GM21447 (cell line): ENCODE data around the gene C11orf98.
"Not testable (repeated sequence)": the region's sequence is repeated elsewhere in the genome, so short reads cannot be mapped to it uniquely, and the experiment has no call there.

Experiments used
- ATAC-seq: cut with Tn5 transposase; IDR thresholded peaks from one replicate; pipeline ENCODE4 v1.9.1; 2021; ENCODE audit not compliant: unreplicated experiment

The C11orf98 gene

DNA sequence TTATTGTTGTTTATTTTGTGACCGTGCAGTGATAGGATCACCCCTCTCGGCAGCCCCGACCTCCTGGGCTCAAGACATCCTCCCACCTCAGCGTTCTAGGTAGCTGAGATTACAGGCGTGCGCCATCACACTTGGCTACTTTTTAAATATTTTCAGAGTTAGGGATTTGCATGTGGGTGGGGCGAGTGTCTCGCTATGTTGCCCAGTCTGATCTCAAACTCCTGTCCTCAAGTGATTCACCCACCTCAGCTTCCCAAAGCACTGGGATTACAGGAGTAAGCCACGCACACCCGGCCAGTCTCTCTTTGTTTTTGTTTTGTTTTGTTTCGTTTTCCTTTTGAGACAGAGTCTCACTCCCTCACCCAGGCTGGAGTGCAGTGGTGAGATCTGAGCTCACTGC, 10.7 kb downstream of the C11orf98 start:
- ATAC-seq = no peak

DNA sequence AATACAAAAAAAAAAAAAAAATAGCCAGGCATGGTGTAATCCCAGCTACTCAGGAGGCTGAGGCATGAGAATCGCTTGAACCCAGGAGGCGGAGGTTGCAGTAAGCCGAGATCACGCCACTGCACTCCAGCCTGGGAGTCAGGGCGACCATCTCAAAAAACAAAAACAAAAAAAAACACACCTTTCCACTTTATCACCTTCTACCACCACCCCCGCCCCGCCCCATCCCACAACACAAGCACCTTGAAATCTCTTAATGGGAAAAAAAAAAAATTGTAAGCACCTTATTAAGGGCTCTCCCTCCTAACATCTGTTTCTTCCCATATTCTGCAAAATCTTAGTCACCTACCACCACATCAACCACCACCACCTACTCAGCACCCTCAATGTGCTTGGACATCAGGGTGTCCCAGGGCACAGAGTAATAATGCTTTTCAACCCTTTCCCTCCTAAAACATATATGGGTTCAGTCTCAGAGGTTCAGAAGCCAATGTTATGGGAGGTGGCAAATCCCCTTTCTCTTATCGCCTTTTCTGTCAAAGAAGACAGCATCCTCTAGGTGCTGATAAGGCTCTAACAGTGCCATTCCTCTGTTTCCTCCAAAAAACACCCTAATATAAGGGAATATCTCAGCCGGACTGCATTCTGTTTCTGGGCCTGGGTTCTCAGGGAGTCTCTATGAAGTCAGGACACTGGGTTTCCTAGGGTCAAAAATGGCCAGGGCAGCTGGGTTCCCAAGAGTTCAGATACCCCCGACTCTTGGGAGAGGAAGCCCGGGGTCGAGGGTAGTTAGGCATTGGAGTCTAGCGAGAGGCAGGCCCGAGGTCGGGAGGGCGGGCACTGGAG, 12.6 kb downstream of the C11orf98 start:
- peak; percentile 11 for ATAC-seq

DNA sequence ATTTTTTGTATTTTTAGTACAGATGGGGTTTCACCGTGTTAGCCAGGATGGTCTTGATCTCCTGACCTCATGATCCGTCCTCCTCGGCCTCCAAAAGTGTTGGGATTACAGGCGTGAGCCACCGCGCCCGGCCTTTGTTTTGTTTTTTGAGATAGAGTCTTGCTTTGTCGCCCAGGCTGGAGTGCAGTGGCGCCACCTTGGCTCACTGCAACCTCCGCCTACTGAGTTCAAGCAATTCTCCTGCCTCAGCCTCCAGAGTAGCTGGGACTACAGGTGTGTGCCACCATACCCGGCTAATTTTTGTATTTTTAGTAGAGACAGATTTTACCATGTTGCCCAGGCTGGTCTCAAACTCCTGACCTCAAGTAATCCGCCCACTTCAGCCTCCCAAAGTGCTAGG, 14.7 kb downstream of the C11orf98 start:
- not testable (repeated sequence) for ATAC-seq

DNA sequence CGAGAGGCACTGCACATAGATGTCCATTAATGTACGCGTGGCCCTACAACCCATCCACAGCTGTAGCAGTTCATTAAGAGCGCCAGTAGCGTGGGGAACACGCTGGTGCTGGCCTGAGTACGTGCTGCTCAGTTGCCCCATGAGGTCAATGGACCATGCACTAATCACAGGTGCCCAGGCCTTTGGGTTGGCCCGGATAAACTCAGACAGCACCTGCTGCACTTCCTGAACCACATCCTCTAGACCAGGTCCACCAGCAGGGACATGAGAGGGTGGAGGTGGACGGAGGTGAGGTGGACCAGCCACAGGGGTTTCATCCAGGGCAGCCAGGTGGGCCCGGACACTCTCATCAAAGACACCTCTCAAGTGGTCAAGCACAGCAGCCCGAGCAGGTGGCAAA, 15.5 kb downstream of the C11orf98 start:
- no peak for ATAC-seq

DNA sequence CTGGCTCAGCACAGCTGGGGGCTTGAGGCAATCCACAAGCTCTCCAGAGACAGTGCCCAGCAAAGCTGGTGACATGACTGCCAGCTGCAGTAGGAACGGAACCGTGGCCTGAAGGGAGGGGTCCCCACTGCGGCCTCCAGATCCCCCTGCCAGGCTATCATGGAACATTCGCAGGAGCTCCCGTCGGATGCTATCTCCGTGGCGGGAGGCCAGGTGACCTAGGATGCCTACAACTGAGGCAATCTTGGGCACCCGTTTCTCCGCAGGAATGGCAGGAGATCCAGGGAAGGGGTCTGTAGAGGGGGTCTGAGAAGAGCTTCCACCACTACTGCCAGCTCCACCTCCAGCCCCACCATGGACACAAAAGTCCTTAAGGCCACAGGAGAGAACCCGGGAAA, 16.0 kb downstream of the C11orf98 start:
- ATAC-seq = no peak

DNA sequence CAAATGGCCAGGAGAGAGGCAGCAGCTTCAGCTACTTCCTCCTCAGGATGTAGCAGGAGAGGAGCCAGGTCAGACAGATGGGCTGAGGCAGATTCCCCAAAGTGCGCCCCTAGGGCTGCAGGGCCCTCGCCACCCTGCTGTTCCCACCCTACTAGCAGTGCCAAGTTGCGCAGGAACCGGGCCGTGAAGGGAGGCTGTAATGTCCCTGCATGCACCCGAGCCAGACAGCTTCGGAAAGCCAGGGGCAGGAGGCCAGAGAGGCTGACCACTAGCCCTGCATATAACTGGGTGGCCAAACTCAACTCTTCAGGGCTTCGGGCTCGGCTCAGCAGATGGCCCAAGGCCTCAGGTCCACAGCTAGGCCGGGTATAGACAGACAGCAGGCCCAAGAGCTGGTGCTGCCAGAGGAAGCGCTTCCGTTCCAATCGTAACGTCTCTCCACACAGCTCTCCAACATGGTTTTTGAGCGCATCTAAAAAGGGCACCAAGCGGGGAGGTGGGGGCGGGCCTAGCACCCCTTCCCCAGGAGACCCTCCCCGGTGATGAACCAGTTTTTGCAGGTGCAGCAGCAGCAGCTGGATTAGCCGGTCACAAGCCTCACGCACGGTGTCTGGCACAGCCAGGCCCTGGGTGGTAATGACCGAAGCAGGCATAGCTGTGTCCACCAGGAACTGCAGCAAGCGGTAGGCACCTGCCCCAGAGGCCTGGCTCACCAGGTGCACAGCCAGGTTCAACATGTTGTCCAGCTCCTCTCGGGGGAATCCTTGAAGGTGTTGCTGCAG, 16.6 kb downstream of the C11orf98 start:
- no peak for ATAC-seq

DNA sequence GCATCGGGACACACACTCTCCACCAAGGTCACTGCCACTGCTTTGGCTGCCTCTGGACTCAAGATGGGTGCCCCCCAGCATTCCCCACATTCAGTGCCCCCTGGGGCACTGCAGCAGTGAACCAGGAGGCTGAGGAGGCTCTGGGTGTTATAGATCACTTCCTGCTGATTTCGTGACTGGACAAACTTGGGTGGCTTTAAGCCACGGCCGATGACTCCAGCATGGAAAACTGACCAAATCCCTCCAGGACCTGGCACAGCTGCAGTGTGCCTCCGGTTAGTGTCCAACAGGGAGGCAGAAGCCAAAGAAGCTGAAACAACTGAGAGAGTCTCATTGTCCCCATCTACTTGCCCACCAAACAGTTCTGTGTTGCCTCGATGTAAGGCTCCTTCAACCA, 17.4 kb downstream of the C11orf98 start:
- no peak for ATAC-seq

DNA sequence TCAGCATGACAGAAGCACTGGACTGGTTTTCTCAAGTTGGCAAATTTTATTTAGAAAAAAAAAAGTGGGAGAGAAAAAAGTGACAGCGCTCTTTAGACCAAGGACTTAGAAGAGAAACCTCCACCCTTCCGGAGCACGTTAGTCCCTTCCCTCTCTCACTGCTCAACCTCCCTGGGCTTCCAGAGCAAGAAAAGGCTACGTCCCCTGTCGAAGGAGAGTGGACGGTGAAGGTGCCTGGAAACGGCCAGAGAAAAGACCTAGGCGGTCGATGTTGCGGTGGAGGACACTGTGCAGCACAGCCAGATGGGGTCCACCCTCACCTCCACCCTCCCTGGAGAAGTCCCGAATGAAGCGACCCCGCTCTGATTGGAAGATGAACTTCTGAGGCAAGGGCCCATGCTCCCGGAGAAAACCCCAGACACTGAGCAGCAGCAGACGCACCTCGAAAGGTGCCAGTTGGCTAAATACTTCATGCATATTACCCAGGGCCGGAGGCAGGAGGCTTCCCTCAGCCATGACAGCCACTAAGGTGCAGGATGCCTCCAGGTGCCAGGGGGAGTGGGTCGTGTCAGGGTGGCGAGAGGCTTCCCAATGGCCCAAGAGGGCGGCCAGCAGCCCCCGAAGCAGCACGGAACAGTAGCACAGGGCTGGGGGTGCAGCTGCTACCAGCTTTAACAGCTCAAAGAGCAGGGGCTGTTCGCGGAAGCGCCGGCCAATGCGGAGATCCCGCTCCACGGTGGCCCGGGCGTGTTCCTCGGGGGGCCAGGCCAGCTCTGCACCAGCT, 18.0 kb downstream of the C11orf98 start:
- peak; percentile 4 for ATAC-seq

DNA sequence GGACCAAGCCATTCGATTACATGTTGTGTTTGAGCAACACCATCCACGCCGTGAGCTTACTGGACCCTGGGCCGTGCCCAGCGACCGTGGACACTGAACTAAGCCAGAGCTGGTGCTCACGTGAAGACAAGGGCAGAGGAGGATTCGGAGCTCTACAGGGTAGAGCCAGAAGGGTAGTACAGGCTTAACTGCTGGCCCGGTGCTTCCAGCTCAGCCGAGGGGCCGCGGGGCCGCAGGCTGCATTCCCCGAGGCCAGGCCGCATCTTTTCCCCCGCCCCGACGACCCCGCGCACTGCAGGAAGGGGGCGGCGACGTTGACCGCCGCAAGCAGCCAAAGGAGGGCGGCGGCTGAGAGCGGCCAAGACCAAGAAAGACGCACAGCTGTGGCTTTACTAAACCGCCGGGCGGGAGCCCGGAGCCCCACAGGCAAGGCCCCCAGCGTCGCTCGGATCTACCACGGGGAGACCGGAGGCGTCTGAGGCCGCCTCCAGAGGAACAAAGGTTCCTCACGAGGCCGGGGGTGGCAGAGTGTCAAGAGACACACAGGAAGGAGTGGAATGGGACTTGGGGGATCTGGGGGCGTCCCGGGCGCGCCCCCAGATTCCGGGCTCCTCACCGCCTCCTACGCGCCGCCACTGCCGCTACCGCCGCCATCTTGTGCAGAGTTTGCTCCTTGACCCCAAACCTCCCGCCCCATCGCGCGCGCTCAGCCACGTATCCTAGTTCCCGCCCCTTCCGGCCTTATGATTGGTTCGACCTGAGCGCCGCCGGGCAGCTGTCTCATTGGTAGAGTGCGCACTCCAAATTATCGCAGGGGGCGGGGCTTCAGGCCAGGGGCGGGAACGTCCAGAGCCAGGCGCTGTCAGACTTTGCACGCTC, 18.8 kb downstream of the C11orf98 start, which contains the start of gene GANAB:
Gene GANAB (minus strand): TSS at position 668 of the 879 bp plus-strand sequence. CDS start 14 bp downstream, at position 654.
- peak; percentile 88 for ATAC-seq

DNA sequence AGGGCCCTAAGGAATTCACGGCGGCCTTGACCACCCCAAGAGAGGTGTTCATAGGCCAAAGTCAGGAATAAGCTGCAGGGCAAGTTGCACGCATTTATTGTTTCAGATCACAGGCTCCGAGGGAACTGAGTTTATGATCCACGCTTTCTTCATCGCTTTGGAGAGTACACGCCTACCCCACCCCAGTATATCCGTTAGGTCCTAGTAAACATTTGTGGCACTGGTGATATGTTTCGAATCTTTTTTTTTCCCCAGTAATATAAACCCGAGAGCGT, 19.4 kb downstream of the C11orf98 start:
- ATAC-seq = no peak

DNA sequence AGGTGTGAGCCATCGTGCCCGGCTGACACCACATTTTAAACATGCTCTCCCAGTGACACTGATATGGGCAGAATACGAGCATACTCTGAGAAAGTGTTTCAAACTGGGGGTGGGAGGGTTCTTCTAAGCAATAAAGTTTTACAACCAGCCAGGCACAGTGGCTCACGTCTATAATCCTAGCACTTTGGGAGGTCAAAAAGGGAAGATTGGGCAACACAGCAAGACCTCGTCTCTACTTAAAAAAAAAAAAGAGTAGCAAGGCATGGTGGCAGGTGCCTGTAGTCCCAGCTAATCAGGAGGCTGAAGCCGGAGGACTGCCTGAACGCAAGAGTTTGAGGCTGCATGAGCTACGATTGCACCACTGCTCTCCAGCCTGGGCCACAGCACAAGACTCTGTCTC, 20.8 kb downstream of the C11orf98 start:
- no peak for ATAC-seq

DNA sequence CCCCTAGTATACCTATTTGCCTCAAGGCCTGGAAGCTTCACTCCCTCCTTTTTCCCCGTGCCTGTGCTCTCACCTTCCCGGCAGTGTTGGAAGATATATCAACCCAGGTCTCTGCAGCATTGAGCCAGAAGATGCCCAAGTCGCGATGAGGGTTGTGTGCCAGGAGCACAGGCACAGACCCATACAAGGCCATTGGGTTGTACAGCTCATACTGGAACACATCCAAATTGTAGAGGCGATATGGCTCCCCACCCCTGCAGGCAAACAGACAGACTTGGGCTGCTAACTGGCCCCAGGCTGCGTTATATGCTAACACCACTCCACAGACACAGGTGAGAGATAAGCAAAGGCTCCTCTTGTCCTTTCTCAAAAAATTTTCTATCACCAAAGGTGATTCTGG, 32.5 kb downstream of the C11orf98 start:
- ATAC-seq = no peak

DNA sequence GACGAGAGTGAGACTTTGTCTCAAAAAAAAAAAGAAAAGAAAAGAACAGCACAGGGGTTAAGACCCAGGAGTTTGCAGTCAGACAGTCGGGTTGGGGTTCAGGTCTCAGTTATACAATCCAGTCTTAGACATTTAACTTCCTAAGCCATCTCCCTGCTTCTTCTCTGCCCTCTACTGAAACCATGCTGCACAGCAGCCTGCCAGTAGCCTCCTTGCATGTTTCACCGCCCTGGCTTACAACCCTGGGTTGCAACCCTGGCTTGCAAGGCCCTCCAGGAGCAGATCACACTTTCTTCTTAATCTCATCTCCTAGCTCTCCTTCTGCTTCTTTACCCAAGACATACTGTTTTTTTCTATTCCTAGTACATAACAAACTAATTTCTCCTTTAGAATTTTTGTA, 37.3 kb downstream of the C11orf98 start:
- no peak for ATAC-seq

DNA sequence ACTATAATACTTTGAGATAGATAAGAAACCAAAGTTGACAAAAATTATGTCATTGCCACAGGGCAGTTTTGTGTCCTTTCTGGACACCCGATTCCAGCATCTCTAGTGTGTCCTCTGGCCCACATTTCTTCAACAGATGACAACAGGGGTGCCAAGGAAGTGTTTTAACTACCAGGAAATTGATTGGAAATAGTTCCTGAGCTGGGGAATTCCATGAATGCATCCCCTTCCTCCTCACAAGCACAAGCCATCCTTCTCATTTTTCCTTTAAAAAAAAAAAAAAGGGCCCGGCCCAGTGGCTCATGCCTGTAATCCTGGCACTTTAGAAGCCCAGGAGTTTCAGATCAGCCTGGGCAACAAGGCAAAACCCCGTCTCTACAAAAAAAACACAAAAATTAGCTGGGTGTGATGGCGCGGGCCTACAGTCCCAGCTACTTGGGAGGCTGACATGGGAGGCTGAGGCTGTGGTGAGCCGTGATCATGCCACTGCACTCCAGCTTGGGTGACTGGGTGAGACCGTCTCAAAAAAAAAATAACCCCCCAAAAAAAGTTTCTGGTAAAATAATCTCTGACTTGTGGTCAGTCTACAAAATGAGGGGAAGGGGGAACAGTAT, 42.4 kb downstream of the C11orf98 start:
- ATAC-seq = no peak

DNA sequence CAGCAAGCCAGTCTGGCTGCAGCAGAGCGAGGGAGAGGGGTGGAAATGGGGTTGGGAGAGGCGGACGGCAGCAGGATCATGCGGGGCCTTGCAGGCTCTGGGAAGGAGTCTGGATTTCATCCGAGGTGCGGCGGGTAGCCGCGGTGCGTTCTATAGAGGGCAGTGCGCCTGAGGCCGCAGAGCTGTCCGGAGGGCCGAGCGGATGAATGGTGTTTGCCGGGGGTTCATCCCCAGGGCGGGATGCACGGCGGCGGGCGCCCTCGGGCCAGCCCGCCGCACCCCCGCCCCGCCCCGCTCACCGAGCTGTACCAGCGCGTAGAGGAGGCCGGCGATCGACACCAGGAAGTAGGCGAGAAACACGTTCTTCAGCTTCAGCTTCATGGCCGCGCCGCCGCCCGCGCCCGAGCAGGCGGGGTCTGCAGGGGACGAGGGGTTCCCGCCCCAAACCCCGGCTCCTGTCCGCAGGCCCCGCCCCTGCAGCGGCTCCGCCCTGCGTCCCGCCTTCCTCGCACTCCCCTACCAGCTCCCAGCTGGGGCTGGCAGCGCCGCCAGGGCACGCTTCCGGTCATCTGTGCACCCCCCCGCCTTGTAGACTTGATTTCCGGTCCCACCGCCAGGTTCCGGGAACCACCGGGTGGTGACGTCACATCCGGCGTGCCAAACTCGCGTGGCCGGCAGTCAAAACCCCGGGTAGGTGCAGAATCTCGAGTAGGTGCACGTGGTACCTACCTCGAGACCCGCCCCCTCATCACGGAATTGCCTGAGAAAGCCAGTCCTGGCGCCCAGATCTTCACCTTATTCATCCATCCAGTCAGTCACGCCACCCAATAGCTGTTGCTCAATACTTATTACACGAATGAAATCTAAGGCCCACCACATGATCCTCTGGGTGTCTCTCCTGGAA, 43.2 kb downstream of the C11orf98 start, which contains the start of gene B3GAT3:
Gene B3GAT3 (minus strand): TSS at position 420 of the 904 bp plus-strand sequence. CDS start 39 bp downstream, at position 381.
- peak; percentile 88 for ATAC-seq

DNA sequence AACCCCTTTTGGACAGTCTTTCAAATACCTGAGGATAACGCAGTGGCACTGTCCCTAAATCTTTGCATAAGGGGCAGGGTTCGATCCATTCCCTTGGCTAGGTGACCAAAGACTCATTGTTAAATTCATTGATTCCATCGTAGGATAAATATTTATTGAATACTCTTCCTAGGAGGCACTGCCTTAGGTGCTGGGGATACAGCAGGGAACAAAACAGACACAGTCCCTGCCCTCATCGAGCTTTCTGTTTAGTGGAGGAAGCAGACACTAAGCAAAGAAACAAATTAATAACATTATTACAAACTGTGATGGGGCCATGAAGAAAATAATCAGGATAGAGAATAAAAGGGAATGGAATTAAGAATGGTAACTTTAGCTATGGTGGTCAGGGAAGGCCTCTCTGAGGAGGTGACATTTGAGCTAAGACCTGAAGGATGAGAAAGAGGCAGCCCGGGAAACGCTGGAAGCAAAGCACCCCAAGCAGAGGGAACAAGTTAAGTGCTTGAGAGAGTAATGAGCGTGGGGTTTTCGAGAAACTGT, 43.9 kb downstream of the C11orf98 start:
- ATAC-seq = no peak

DNA sequence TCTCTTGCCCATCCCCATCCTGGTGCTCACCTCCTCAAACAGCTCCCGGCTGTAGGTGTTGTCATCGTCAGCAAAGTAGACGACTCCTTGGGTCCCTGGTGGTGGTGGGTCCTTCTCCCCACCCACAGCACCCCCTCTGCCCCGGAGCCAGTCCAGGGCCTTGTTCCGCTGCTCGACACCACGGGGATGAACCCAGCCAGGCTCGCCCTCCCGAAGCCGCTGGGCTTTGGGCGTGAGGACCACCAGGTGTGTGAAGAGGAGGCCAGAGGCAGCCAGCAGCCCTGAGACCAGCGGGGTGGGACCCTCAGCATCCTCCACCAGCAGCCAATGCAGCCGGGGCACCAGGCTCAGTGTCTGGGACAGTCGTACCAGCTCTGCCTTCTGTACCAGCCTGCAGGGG, 48.1 kb downstream of the C11orf98 start:
- ATAC-seq = not testable (repeated sequence)

DNA sequence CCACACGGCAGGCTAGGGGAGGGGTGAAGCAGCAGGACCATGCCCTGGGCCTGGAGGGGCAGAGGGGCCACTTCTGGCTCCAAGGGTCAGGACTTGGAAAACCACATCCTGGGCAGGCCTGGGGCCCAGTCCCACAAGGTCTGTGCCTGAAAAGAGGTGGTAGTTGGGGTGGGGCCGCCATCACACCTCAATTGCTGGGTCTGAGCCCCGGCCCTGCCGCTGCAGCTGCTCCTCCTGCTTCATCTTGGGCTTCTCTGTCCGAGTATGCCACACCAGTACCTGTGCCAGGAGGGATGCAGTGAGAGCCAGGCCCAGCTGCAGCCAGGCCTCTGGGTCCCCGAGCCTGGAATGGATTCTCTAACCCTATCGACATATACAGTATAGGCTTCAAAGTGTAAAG, 49.5 kb downstream of the C11orf98 start:
- ATAC-seq = no peak

DNA sequence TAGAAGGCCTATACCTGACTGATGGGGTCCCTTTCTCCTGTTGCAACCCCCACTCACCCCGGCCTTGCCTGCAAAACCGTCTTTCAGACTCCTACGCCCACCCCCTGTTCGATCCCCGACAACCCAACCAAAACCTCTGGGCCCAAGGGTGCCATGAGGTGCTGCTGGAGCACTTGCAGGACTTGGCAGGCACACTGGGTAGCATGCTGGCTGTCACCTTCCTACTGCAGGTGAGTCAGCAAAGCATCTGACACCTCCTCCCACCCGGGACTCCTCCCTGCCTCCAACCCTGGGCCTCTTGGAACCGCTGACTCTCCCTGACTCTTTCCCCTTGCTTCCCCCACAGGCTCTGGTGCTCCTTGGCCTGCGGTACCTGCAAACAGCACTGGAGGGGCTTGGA, 50.7 kb downstream of the C11orf98 start:
- ATAC-seq = no peak
